ENCODE measurements around the gene RETREG3.

DNA sequence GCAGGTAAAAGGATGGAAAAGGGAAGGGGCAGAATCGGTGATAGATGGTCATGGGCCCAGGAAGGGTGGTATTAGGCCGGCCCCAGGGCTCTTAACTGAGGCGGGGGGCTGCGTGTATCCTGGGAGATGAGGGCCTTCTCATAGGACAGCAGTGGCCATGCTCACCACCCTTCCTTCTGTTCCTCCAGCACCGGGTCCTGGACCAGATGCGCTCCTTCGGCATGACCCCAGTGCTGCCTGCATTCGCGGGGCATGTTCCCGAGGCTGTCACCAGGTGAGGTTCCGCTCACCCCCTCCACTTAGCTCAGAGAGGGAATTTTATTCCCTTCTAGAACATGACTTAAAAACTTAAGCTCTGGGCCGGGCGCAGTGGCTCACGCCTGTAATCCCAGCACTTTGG is 70.7 kb downstream of the RETREG3 start:
- no peak for TF ChIP-seq POLR2A (IDR thresholded peaks at IDR 0.05; ENCODE audit: low read depth, low read length)
- no peak for TF ChIP-seq POLR2AphosphoS5 (IDR thresholded peaks at IDR 0.05; ENCODE audit: low read depth, low read length)
- TF ChIP-seq TAF1 (IDR thresholded peaks at IDR 0.05; ENCODE audit: borderline replicate concordance, low read depth, low read length), result no peak
